Skin of body (tissue), 2 donors: ENCODE results near the gene USP31. TPM values are rescaled to one million over a fixed set of nuclear protein-coding genes. Genes with fewer than 3 reads are reported as not detected.
"Not testable (repeated sequence)": the region's sequence is repeated elsewhere in the genome, so short reads cannot be mapped to it uniquely, and the experiment has no call there.

Experiments
- DNase-seq: peaks from one replicate; lab custom pipeline; 2025; lab: John Stamatoyannopoulos, UW
- total RNA-seq: library from RNA; depleted of rRNA; stranded (reverse); fragments of >200 nt; gene quantifications from one replicate; pipeline ENCODE4 v1.2.3, GENCODE V29; 2014

The USP31 gene
- total RNA-seq, 1 donor from 2014 or later: 18.3 TPM

GRCh38 chr16:23131931-23132621, 17.2 kb downstream of the USP31 start:
- peak; percentile 89 for DNase-seq

GRCh38 chr16:23131436-23131835, 17.8 kb downstream of the USP31 start:
- peak; percentile 42 for DNase-seq

GRCh38 chr16:23131036-23131435, 18.2 kb downstream of the USP31 start:
- no peak for DNase-seq

GRCh38 chr16:23129686-23130085, 19.6 kb downstream of the USP31 start:
- DNase-seq: no peak

- no peak for DNase-seq
Observed at GRCh38 chr16:23128056-23128455, 21.2 kb downstream of the USP31 start.

GRCh38 chr16:23125277-23125676, 24.0 kb downstream of the USP31 start:
- DNase-seq: no peak

- no peak for DNase-seq
Observed at GRCh38 chr16:23124315-23124714, 24.9 kb downstream of the USP31 start.

- no peak for DNase-seq
Observed at GRCh38 chr16:23122144-23122543, 27.1 kb downstream of the USP31 start.

GRCh38 chr16:23121024-23121423, 28.2 kb downstream of the USP31 start:
- no peak for DNase-seq

- DNase-seq: no peak
Observed at GRCh38 chr16:23120562-23120961, 28.7 kb downstream of the USP31 start.

GRCh38 chr16:23119570-23119969, 29.7 kb downstream of the USP31 start:
- peak; percentile 32 for DNase-seq

GRCh38 chr16:23114131-23114904, 34.9 kb downstream of the USP31 start:
- DNase-seq: no peak

GRCh38 chr16:23113185-23113584, 36.1 kb downstream of the USP31 start:
- no peak for DNase-seq

- no peak for DNase-seq
Observed at GRCh38 chr16:23110257-23110899, 38.9 kb downstream of the USP31 start.

- DNase-seq: no peak
Observed at GRCh38 chr16:23107936-23108335, 41.3 kb downstream of the USP31 start.

- DNase-seq: no peak
Observed at GRCh38 chr16:23107117-23107516, 42.1 kb downstream of the USP31 start.

- DNase-seq: no peak
Observed at GRCh38 chr16:23105309-23105708, 43.9 kb downstream of the USP31 start.

- DNase-seq: no peak
Observed at GRCh38 chr16:23104032-23104955, 45.0 kb downstream of the USP31 start.

GRCh38 chr16:23103603-23104002, 45.6 kb downstream of the USP31 start:
- DNase-seq: no peak

- no peak for DNase-seq
Observed at GRCh38 chr16:23101012-23101550, 48.2 kb downstream of the USP31 start.

GRCh38 chr16:23096450-23096849, 52.8 kb downstream of the USP31 start:
- not testable (repeated sequence) for DNase-seq
